IMR-90 (cell line): ENCODE data around the gene LY86.

ENCODE experiments used
- CTCF ChIP-seq: conservative IDR thresholded peaks from 2 replicates; pipeline ENCODE4 v1.5.1; 2012; ENCODE audit warnings: mild to moderate bottlenecking, low read depth, low read length, improper control_type of control experiment
- FOS ChIP-seq: fragments of 150-350 bp; IDR thresholded peaks from 2 replicates; pipeline ENCODE4 v1.6.1; 2016; ENCODE audit warnings: low read depth, low read length
- NFE2L2 ChIP-seq: fragments of 150-350 bp; IDR thresholded peaks from 2 replicates; pipeline ENCODE4 v1.6.1; 2016; ENCODE audit warnings: low read depth, mild to moderate bottlenecking, low read length
- POLR2A ChIP-seq: IDR thresholded peaks from 2 replicates; pipeline ENCODE4 v1.6.1; 2012; ENCODE audit warnings: mild to moderate bottlenecking, low read depth, low read length
- RAD21 ChIP-seq: IDR thresholded peaks from 2 replicates; pipeline ENCODE4 v1.6.1; 2012; ENCODE audit warnings: low read length, improper control_type of control experiment
- SMC3 ChIP-seq: fragments of 150-350 bp; IDR thresholded peaks from 2 replicates; pipeline ENCODE4 v1.6.1; 2016; ENCODE audit warnings: low read depth, mild to moderate bottlenecking, antibody characterized with exemption, low read length, moderate library complexity
- USF2 ChIP-seq: fragments of 150-350 bp; IDR thresholded peaks from 2 replicates; pipeline ENCODE4 v1.6.1; 2017; ENCODE audit warnings: mild to moderate bottlenecking, antibody characterized with exemption, low read length, low read depth

- TF ChIP-seq CTCF (no peak), RAD21 (no peak), SMC3 (no peak), POLR2A (no peak), FOS (no peak), NFE2L2 (no peak), USF2 (no peak)
Observed at GRCh38 chr6:6588064-6588923, at the start of gene LY86.
